IMR-90 (cell line): Measurements from ENCODE around the gene SCYGR6. TPM values are rescaled to one million over a fixed set of nuclear protein-coding genes. Genes with fewer than 3 reads are reported as not detected.

ENCODE experiments used
- ATAC-seq: fragments of 200-7000 bp; cut with Tn5 transposase; 2 replicates; pipeline ENCODE4 v1.9.1; 2020; ENCODE audit warnings: low read depth, mild to moderate bottlenecking, moderate library complexity
- BruUV-seq: library from RNA; stranded (reverse); fragments of 400-500 nt; replicated peaks from 2 replicates; lab custom pipeline; 2021; lab: Mats Ljungman, UMichigan
- CTCF ChIA-PET: fragments of 300-600 bp; formaldehyde crosslinking; extraction: SDS; loops from one replicate; lab custom pipeline; 2021; ENCODE audit warnings: antibody characterized with exemption; lab: Yijun Ruan, JAX
- POLR2A ChIA-PET: fragments of 300-600 bp; sonication (Branson Sonifier 250); formaldehyde crosslinking; loops from one replicate; lab custom pipeline; 2022; ENCODE audit warnings: antibody characterized with exemption; ENCODE audit not compliant: unreplicated experiment; lab: Charles Lee
- DNase-seq: peaks from one replicate; pipeline ENCODE4 v3.0.0; 2013
- H2AFZ ChIP-seq: replicated peaks from 2 replicates; pipeline ENCODE3; 2013; ENCODE audit warnings: low read length, mild to moderate bottlenecking; ENCODE audit not compliant: poor library complexity
- H2AK5ac ChIP-seq: 2 replicates; pipeline ENCODE4 v1.6.1; 2013; ENCODE audit warnings: low read depth, low read length, inconsistent platforms
- H2AK9ac ChIP-seq: replicated peaks from 2 replicates; pipeline ENCODE3; 2013; ENCODE audit warnings: mild to moderate bottlenecking, low read depth, low read length, moderate library complexity; ENCODE audit not compliant: poor library complexity
- H2BK120ac ChIP-seq: 2 replicates; pipeline ENCODE4 v1.6.1; 2013; ENCODE audit warnings: low read depth, low read length, inconsistent platforms
- H2BK15ac ChIP-seq: 3 replicates; pipeline ENCODE4 v1.6.1; 2013; ENCODE audit warnings: low read depth, low read length, inconsistent platforms
- H2BK20ac ChIP-seq: 2 replicates; pipeline ENCODE4 v1.6.1; 2013; ENCODE audit warnings: low read depth, mild to moderate bottlenecking, inconsistent platforms, low read length, moderate library complexity
- H2BK5ac ChIP-seq: 2 replicates; pipeline ENCODE4 v1.6.1; 2013; ENCODE audit warnings: mild to moderate bottlenecking, low read depth, low read length, inconsistent platforms; ENCODE audit not compliant: poor library complexity, severe bottlenecking
- H3K14ac ChIP-seq: replicated peaks from 2 replicates; pipeline ENCODE4 v1.6.1; 2013; ENCODE audit warnings: low read depth, low read length, inconsistent platforms
- H3K18ac ChIP-seq: 2 replicates; pipeline ENCODE4 v1.6.1; 2013; ENCODE audit warnings: low read depth, low read length, control low read depth
- H3K23ac ChIP-seq: 2 replicates; pipeline ENCODE4 v1.6.1; 2013; ENCODE audit warnings: low read depth, low read length, inconsistent platforms
- H3K27ac ChIP-seq: 2 replicates; pipeline ENCODE4 v1.5.1; 2013; ENCODE audit warnings: mild to moderate bottlenecking, control low read depth, low read length; ENCODE audit not compliant: insufficient read depth
- H3K27me3 ChIP-seq: 2 replicates; pipeline ENCODE4 v1.6.1; 2013; ENCODE audit warnings: low read length; ENCODE audit not compliant: control insufficient read depth, insufficient read depth
- H3K36me3 ChIP-seq: 2 replicates; pipeline ENCODE4 v1.6.1; 2013; ENCODE audit warnings: low read length, mixed read lengths; ENCODE audit not compliant: control insufficient read depth, insufficient read depth
- H3K4ac ChIP-seq: 2 replicates; pipeline ENCODE4 v1.6.1; 2013; ENCODE audit warnings: low read depth, low read length, inconsistent platforms
- H3K4me1 ChIP-seq: 2 replicates; pipeline ENCODE4 v1.6.1; 2013; ENCODE audit warnings: low read length, mixed read lengths; ENCODE audit not compliant: control insufficient read depth, insufficient read depth
- H3K4me2 ChIP-seq: 2 replicates; pipeline ENCODE4 v1.6.1; 2013; ENCODE audit warnings: low read depth, mild to moderate bottlenecking, control low read depth, low read length, moderate library complexity
- H3K4me3 ChIP-seq: 2 replicates; pipeline ENCODE4 v1.5.1; 2013; ENCODE audit warnings: low read depth, mild to moderate bottlenecking, control low read depth, low read length, moderate library complexity; ENCODE audit not compliant: insufficient read depth
- H3K56ac ChIP-seq: 2 replicates; pipeline ENCODE4 v1.6.1; 2013; ENCODE audit warnings: low read length, inconsistent platforms; ENCODE audit not compliant: insufficient read depth; ENCODE audit errors: extremely low read depth
- H3K79me1 ChIP-seq, 2 experiments: 2 replicates each; pipeline ENCODE4 v1.6.1; 2013; ENCODE audit warnings: low read length in 2 of 2, inconsistent platforms in 1 of 2, low read depth in 1 of 2
- H3K9ac ChIP-seq: 2 replicates; pipeline ENCODE4 v1.6.1; 2013; ENCODE audit warnings: low read depth, low read length, control low read depth
- H3K9me1 ChIP-seq: 2 replicates; pipeline ENCODE4 v1.6.1; 2013; ENCODE audit warnings: low read length, inconsistent platforms; ENCODE audit not compliant: insufficient read depth
- H3K9me3 ChIP-seq: 2 replicates; pipeline ENCODE4 v1.6.1; 2013; ENCODE audit warnings: low read length; ENCODE audit not compliant: control insufficient read depth, insufficient read depth
- H4K20me1 ChIP-seq: 2 replicates; pipeline ENCODE4 v1.6.1; 2013; ENCODE audit warnings: low read length, inconsistent platforms; ENCODE audit not compliant: insufficient read depth
- H4K5ac ChIP-seq: 2 replicates; pipeline ENCODE4 v1.6.1; 2013; ENCODE audit warnings: mild to moderate bottlenecking, low read depth, low read length, control low read depth
- H4K8ac ChIP-seq, 2 experiments: 2 replicates each; pipeline ENCODE4 v1.6.1; 2013; ENCODE audit warnings: low read depth in 2 of 2, low read length in 2 of 2, control low read depth in 1 of 2, inconsistent platforms in 1 of 2
- H4K91ac ChIP-seq: 2 replicates; pipeline ENCODE4 v1.6.1; 2013; ENCODE audit warnings: low read depth, low read length, inconsistent platforms; ENCODE audit not compliant: insufficient read depth
- BHLHE40 ChIP-seq: fragments of 150-350 bp; IDR thresholded peaks from 2 replicates; pipeline ENCODE4 v1.6.1; 2016; ENCODE audit warnings: mild to moderate bottlenecking, low read depth, low read length
- ELK1 ChIP-seq: fragments of 150-350 bp; IDR thresholded peaks from 2 replicates; pipeline ENCODE4 v1.6.1; 2016; ENCODE audit warnings: low read depth, mild to moderate bottlenecking, low read length, moderate library complexity, borderline replicate concordance
- FOS ChIP-seq: fragments of 150-350 bp; IDR thresholded peaks from 2 replicates; pipeline ENCODE4 v1.6.1; 2016; ENCODE audit warnings: low read depth, low read length
- MAZ ChIP-seq: IDR thresholded peaks from 2 replicates; pipeline ENCODE4 v1.6.1; 2012; ENCODE audit warnings: low read depth, mild to moderate bottlenecking, low read length, improper control_type of control experiment, moderate library complexity, borderline replicate concordance
- MXI1 ChIP-seq: IDR thresholded peaks from 2 replicates; pipeline ENCODE4 v1.6.1; 2012; ENCODE audit warnings: low read depth, mild to moderate bottlenecking, low read length, moderate library complexity, borderline replicate concordance
- NFE2L2 ChIP-seq: fragments of 150-350 bp; IDR thresholded peaks from 2 replicates; pipeline ENCODE4 v1.6.1; 2016; ENCODE audit warnings: low read depth, mild to moderate bottlenecking, low read length
- RAD21 ChIP-seq: IDR thresholded peaks from 2 replicates; pipeline ENCODE4 v1.6.1; 2012; ENCODE audit warnings: low read length, improper control_type of control experiment
- RCOR1 ChIP-seq: IDR thresholded peaks from 2 replicates; pipeline ENCODE4 v1.6.1; 2012; ENCODE audit warnings: mild to moderate bottlenecking, low read length, improper control_type of control experiment; ENCODE audit not compliant: insufficient replicate concordance
- USF2 ChIP-seq: fragments of 150-350 bp; IDR thresholded peaks from 2 replicates; pipeline ENCODE4 v1.6.1; 2017; ENCODE audit warnings: mild to moderate bottlenecking, antibody characterized with exemption, low read length, low read depth
- WGBS, 2 experiments: methylation state at CpG; one replicate each; pipeline versions ENCODE4 v1.1.5 to v1.1.7; 2013; ENCODE audit warnings: missing lambda C conversion rate in 2 of 2; ENCODE audit not compliant: insufficient read length in 1 of 2; ENCODE audit errors: extremely low coverage in 2 of 2; 5-methylcytosine and 5-hydroxymethylcytosine counted together
- dilution Hi-C: fragments of 300-500 bp; cut with HindIII; formaldehyde crosslinking; loops from one replicate; pipeline ENCODE4 v1.14.3; 2018; ENCODE audit warnings: low sequenced_read_pairs; ENCODE audit not compliant: unreplicated experiment
- in situ Hi-C: fragments of 300-500 bp; cut with MboI; formaldehyde crosslinking; loops from 3 replicates; pipeline ENCODE4 v1.14.3; 2019; ENCODE audit warnings: low sequenced_read_pairs, inconsistent platforms, mixed read lengths
- intact Hi-C: fragments of 100-400 bp; cut with micrococcal nuclease; formaldehyde crosslinking; loops from 2 replicates; pipeline ENCODE4 v1.10.0; 2022
- polyA plus RNA-seq, 3 experiments: library from polyadenylated mRNA; depleted of rRNA; stranded (reverse); fragments of >200 nt; gene quantifications; 2 replicates each; pipeline ENCODE4 v1.2.3, GENCODE V29; 2012; ENCODE audit warnings: low replicate concordance in 1 of 3
- total RNA-seq: library from RNA; depleted of rRNA; stranded (reverse); fragments of >200 nt; gene quantifications from 2 replicates; pipeline ENCODE4 v1.2.3, GENCODE V29; 2012

Gene SCYGR6
- total and polyA plus RNA-seq, 2 of the 4 experiments (the other 2 are of a cell fraction) = not detected

GRCh38 chr2:227767830-227768229, 43.3 kb upstream of the SCYGR6 start:
- Histone ChIP-seq H2BK5ac (no peak overlapping the region), H3K36me3 (no peaks in the 10 kb centered on the region), H3K79me1 (no peaks in the 10 kb centered on the region), H4K8ac (no peak overlapping the region), H3K9me3 (no peaks in the 10 kb centered on the region), H3K14ac (no peak overlapping the region), H3K4me3 (no peak overlapping the region), H3K4me2 (no peak overlapping the region), H2AK5ac (no peak overlapping the region), H2AK9ac (peak overlapping the region; percentile 13), H2BK15ac (no peak overlapping the region), H3K9me1 (0 out of 2 replicates have a peak, but pooled peaks cover under 1% of the 10 kb centered on the region), H2BK20ac (no peak overlapping the region), H2AFZ (peak overlapping the region; percentile 58), H3K18ac (no peak overlapping the region), H3K27ac (no peak overlapping the region), H3K56ac (no peak overlapping the region), H4K5ac (no peak overlapping the region), H3K4ac (no peak overlapping the region), H3K23ac (no peak overlapping the region), H3K9ac (no peak overlapping the region), H2BK120ac (no peak overlapping the region), H3K4me1 (no peaks in the 10 kb centered on the region), H4K91ac (no peak overlapping the region), H3K27me3 (no peaks in the 10 kb centered on the region), H4K20me1 (no peaks in the 10 kb centered on the region)
- ChIA-PET CTCF (no interaction called here), POLR2A (no interaction called here)
- no peak for DNase-seq
- in situ Hi-C loops = loop anchor here (5.0 to 10.0 kb wide), 3 partner anchors 293 to 633 kb away; partner anchors contain the start of gene AGFG1
- 92% methylated on average over 9 of the region's 22 CpGs; no CpG with 5 or more reads in 1 of the 2 experiments for WGBS, 2 experiments
- dilution Hi-C loops = no loop called here
- no peak for ATAC-seq
- TF ChIP-seq FOS (no peak), NFE2L2 (no peak), USF2 (no peak), MXI1 (no peak), RCOR1 (no peak), RAD21 (no peak), BHLHE40 (no peak), ELK1 (no peak), MAZ (no peak)
- BruUV-seq = no TSS peak
- intact Hi-C loops = loop anchor here (2.0 to 5.0 kb wide), 3 partner anchors 114 to 287 kb away; no protein-coding TSS in a partner anchor
